Naive B cell (primary cell): Measurements from ENCODE around the gene BAHD1. TPM values are rescaled to one million over a fixed set of nuclear protein-coding genes. Genes with fewer than 3 reads are reported as not detected.

Experiments used
- ATAC-seq, 2 donors: fragments of 150-1000 bp; cut with Tn5 transposase; 2 replicates each; pipeline ENCODE4 v1.10.0; 2021; ENCODE audit warnings: low read depth in 2 of 2, mild to moderate bottlenecking in 2 of 2, moderate library complexity in 2 of 2
- DNase-seq: peaks from one replicate; pipeline ENCODE4 v3.0.0; 2022
- H3K27ac Mint-ChIP-seq, 6 donors: one replicate each; pipeline ENCODE4 v1.8.0; 2020 to 2022; ENCODE audit warnings: mild to moderate bottlenecking in 6 of 6, mixed read lengths in 6 of 6, moderate library complexity in 5 of 6, inconsistent platforms in 2 of 6
- H3K27me3 Mint-ChIP-seq, 3 donors: one replicate each; pipeline ENCODE4 v1.8.0; 2021 to 2022; ENCODE audit warnings: mixed read lengths in 3 of 3, mild to moderate bottlenecking in 1 of 3
- H3K36me3 Mint-ChIP-seq, 2 donors: one replicate each; pipeline ENCODE4 v1.8.0; 2020 to 2022; ENCODE audit warnings: mixed read lengths in 2 of 2, inconsistent platforms in 1 of 2, mild to moderate bottlenecking in 1 of 2
- H3K4me1 Mint-ChIP-seq, 3 donors: one replicate each; pipeline ENCODE4 v1.8.0; 2020 to 2022; ENCODE audit warnings: mixed read lengths in 3 of 3, inconsistent platforms in 1 of 3, mild to moderate bottlenecking in 1 of 3, moderate library complexity in 1 of 3
- H3K4me3 Mint-ChIP-seq, 8 donors: one replicate each; pipeline ENCODE4 v1.8.0; 2020 to 2022; ENCODE audit warnings: mild to moderate bottlenecking in 8 of 8, mixed read lengths in 8 of 8, moderate library complexity in 8 of 8, inconsistent platforms in 2 of 8
- H3K9me3 Mint-ChIP-seq, 7 donors: one replicate each; pipeline ENCODE4 v1.8.0; 2020 to 2022; ENCODE audit warnings: mixed read lengths in 7 of 7, mild to moderate bottlenecking in 5 of 7, inconsistent platforms in 2 of 7, moderate library complexity in 1 of 7
- polyA plus RNA-seq, 6 donors: library from polyadenylated mRNA; unstranded; fragments of 300-500 nt; fragmentation: Illumina TruSeq; gene quantifications; one replicate each; pipeline ENCODE4 v1.2.3, GENCODE V29; 2021; ENCODE audit warnings: low read depth in 6 of 6

Gene BAHD1
- polyA plus RNA-seq, 6 donors from 2014 or later: 0.37 to 3.0 (median 1.9) TPM

DNA sequence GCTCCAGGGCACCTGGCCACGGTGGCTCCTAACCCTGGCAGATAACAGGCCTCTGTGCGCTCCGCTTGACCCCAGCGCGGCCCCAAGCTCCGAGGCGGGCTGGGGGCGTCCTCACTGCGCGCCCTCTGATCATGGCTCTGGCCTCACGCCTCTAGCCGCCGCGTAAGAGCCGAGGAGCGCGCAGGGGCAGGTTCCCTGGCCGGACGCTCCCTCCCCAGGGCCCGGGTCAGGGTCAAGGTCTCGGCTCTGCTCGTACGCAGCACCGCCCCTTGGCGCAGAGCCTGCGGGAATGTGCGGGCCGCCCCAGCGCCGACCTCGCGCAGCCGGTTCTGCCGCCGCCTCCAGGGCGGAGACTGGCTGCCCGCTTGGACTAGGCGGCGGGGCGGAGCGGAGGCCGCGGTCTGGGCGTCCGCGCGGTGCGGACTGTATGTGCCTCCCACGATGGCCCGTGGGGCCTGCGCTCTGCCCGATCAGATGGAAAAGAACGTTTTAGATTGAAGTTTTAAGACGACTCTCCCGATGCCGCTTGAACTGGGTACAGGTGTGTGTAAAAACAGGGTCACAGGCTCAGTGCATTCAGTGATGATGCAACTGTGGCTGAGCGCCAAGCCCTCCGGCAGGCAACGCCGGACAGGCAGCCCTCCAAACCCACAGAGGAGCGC, 70.8 kb downstream of the BAHD1 start:
- Mint-ChIP-seq H3K9me3 (no peaks in the 10 kb centered on the region), H3K27ac (peak overlapping the region in 5 of 6 donors; percentile 61 to 95 (median 78)), H3K4me3 (peak overlapping the region; percentile 73 to 97 (median 94)), H3K4me1 (peaks cover 28 to 37% (median 30%) of the 10 kb centered on the region in 3 donors), H3K27me3 (peaks cover 10 to 20% (median 12%) of the 10 kb centered on the region in 3 donors), H3K36me3 (no peaks in the 10 kb centered on the region)
- DNase-seq: peak; percentile 15
- peak; percentile 18 to 24 for ATAC-seq

DNA sequence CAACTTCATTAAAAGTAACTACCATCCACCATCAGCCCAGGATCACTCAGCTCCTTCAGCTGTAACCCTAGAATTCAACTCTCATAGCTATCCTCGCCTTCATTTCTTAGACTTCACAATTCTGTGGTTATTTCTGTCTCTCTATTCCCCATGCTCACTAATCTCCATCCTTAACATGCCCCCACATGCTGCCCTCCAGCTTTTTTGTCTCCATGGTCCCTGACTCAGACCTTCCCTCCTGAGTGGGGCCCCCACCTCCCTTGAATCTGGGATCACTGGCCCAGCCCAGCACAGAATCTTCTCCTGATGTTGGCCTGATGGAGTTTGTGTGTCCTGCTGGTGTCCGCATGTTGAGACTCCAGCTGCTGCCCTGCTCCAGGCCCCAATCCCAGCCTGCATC, 71.7 kb downstream of the BAHD1 start:
- H3K9me3 Mint-ChIP-seq: no peaks in the 10 kb centered on the region
- peak overlapping the region in 5 of 6 donors; percentile 43 to 88 (median 82) for H3K27ac Mint-ChIP-seq
- DNase-seq (no peak), ATAC-seq (no peak)
- H3K4me1 Mint-ChIP-seq: peaks cover 22 to 28% (median 24%) of the 10 kb centered on the region in 3 donors
- peaks cover 4 to 15% (median 6%) of the 10 kb centered on the region in 3 donors for H3K27me3 Mint-ChIP-seq
- H3K36me3 Mint-ChIP-seq: no peaks in the 10 kb centered on the region
- peak overlapping the region; percentile 73 to 95 (median 86) for H3K4me3 Mint-ChIP-seq

DNA sequence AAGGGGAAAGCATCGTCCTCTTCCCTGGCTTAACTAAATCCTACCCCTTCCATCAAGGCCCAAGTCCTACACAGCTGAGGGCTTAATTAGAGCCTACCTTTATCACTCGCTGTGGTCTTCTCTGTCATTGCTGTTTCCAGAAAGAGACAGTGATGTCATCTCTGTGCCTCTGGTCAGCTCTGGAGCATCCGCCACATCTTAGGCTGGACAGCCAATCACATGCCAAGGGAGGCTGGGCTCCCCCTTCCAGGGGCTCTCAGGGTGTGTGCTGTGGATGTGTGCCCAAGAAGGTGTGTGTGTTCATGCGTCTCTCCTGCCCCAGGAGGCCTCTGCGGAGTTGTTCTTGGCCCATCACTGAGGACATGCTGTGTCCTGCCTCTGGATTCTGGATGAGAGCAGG, 72.9 kb downstream of the BAHD1 start:
- Mint-ChIP-seq H3K4me3 (peak overlapping the region in 3 of 8 donors; percentile 21 to 76 (median 29)), H3K4me1 (peaks cover 20 to 25% (median 21%) of the 10 kb centered on the region in 3 donors), H3K27me3 (peaks cover 0 to 6% (median 0%) of the 10 kb centered on the region in 3 donors), H3K27ac (peak overlapping the region in 3 of 6 donors; percentile 10 to 84 (median 78)), H3K9me3 (no peaks in the 10 kb centered on the region), H3K36me3 (no peaks in the 10 kb centered on the region)
- DNase-seq (no peak), ATAC-seq (no peak)

DNA sequence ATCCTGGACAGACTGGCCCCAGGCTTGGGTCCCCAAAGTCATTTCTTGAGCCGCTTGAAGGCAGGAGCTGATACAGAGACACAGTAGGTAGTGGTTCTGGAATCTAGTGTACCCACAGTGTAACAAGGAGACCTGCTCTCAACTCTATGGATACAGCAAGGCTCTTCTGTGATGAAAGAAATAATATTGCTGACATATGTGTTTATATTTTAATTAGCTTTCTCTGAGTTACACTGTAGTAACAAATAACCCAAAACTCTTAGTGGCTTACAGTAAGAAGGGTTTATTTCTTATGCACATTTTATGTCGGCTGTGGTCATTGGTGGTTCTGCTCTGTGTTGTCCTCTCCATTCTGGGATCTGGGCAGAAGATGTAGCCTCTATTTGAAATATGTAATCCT, 75.6 kb downstream of the BAHD1 start:
- Mint-ChIP-seq H3K9me3 (no peaks in the 10 kb centered on the region), H3K27ac (no peak overlapping the region), H3K27me3 (peaks cover 0 to 6% (median 0%) of the 10 kb centered on the region in 3 donors), H3K4me1 (peaks cover 14 to 20% (median 15%) of the 10 kb centered on the region in 3 donors), H3K4me3 (no peak overlapping the region), H3K36me3 (no peaks in the 10 kb centered on the region)
- DNase-seq: no peak
- ATAC-seq: no peak

Other genes with a start within 250 kb of the BAHD1 start
- gene PAK6, start 201.9 kb upstream of the BAHD1 start, polyA plus RNA-seq: not detected
- gene ANKRD63, start 157.9 kb upstream of the BAHD1 start, polyA plus RNA-seq: under 1 TPM in 1 of 6 donors, not detected in 5; 0.29 TPM
- 10 to 100 TPM; 11.4 to 22.6 (median 15.9) TPM for gene PLCB2, start 133.0 kb upstream of the BAHD1 start, polyA plus RNA-seq
- gene INAFM2, start 117.3 kb upstream of the BAHD1 start, polyA plus RNA-seq: 1 to 10 TPM in 4 of 6 donors, under 1 TPM in 2; 0.32 to 3.4 (median 1.4) TPM
- gene CCDC9B, start 100.0 kb upstream of the BAHD1 start, polyA plus RNA-seq: under 1 TPM in 2 of 6 donors, not detected in 4; 0.25 to 0.40 TPM
- gene PHGR1, start 89.9 kb upstream of the BAHD1 start, polyA plus RNA-seq: not detected
- gene DISP2, start 82.7 kb upstream of the BAHD1 start, polyA plus RNA-seq: under 1 TPM in 3 of 6 donors, not detected in 3; 0.23 to 0.47 (median 0.25) TPM
- gene KNSTRN, start 58.2 kb upstream of the BAHD1 start, polyA plus RNA-seq: 1 to 10 TPM; 2.8 to 6.4 (median 3.6) TPM
- 10 to 100 TPM; 15.6 to 36.3 (median 22.2) TPM for gene IVD, start 35.2 kb upstream of the BAHD1 start, polyA plus RNA-seq
- gene CHST14, start 30.0 kb downstream of the BAHD1 start, polyA plus RNA-seq: 1 to 10 TPM; 1.4 to 3.2 (median 2.2) TPM
- 100 to 1,000 TPM; 199 to 261 (median 219) TPM for gene CCDC32, start 124.1 kb downstream of the BAHD1 start, polyA plus RNA-seq
- 10 to 100 TPM; 18.0 to 29.3 (median 25.6) TPM for gene RPUSD2, start 128.3 kb downstream of the BAHD1 start, polyA plus RNA-seq
- gene KNL1, start 153.3 kb downstream of the BAHD1 start, polyA plus RNA-seq: 1 to 10 TPM in 5 of 6 donors, under 1 TPM in 1; 0.96 to 2.1 (median 1.5) TPM